ENCODE results near the gene PALD1. TPM values are rescaled to one million over a fixed set of nuclear protein-coding genes. Genes with fewer than 3 reads are reported as not detected.

Gene PALD1
- total and polyA plus RNA-seq, 8 donors: 10.1 to 34.5 (median 24.1) TPM

GRCh38 chr10:70500368-70500767 is 21.8 kb downstream of the PALD1 start:
- no peak for TF ChIP-seq CTCF (IDR thresholded peaks at IDR 0.05)
- H3K4me3 ChIP-seq: no peak overlapping the region
- peak overlapping the region in 1 of 2 donors; percentile 46 for H3K27ac ChIP-seq
- H3K27me3 ChIP-seq: no peaks in the 10 kb centered on the region
- DNase-seq: no peak
- no peaks in the 10 kb centered on the region for H3K9me3 ChIP-seq
- peaks cover 3 to 33% of the 10 kb centered on the region in 2 donors for H3K4me1 ChIP-seq
- no peaks in the 10 kb centered on the region for H3K36me3 ChIP-seq
- ATAC-seq: no peak
- intact Hi-C loops (cut with DNase I): no loop called here

- intact Hi-C loops (cut with DNase I): no loop called here
- peak overlapping the region in 1 of 2 donors; percentile 34 for H3K27ac ChIP-seq
- ATAC-seq: peak; percentile 55
- no peaks in the 10 kb centered on the region for H3K27me3 ChIP-seq
- no peaks in the 10 kb centered on the region for H3K9me3 ChIP-seq
- H3K4me1 ChIP-seq: peaks cover 3 to 33% of the 10 kb centered on the region in 2 donors
- no peaks in the 10 kb centered on the region for H3K36me3 ChIP-seq
- H3K4me3 ChIP-seq: no peak overlapping the region
- peak in 1 of 4 donors; percentile 53 for DNase-seq
- TF ChIP-seq CTCF (IDR thresholded peaks at IDR 0.05): no peak
Measured at GRCh38 chr10:70500812-70501301, 22.3 kb downstream of the PALD1 start.

- TF ChIP-seq CTCF (IDR thresholded peaks at IDR 0.05): no peak
- H3K27ac ChIP-seq: no peak overlapping the region
- no peaks in the 10 kb centered on the region for H3K27me3 ChIP-seq
- H3K4me3 ChIP-seq: no peak overlapping the region
- H3K9me3 ChIP-seq: no peaks in the 10 kb centered on the region
- DNase-seq (no peak), ATAC-seq (no peak)
- H3K4me1 ChIP-seq: peaks cover 3 to 33% of the 10 kb centered on the region in 2 donors
- H3K36me3 ChIP-seq: no peaks in the 10 kb centered on the region
- intact Hi-C loops (cut with DNase I): no loop called here
Measured at GRCh38 chr10:70502406-70502805, 23.8 kb downstream of the PALD1 start.

GRCh38 chr10:70503776-70504175 is 25.2 kb downstream of the PALD1 start:
- Histone ChIP-seq H3K27ac (no peak overlapping the region), H3K27me3 (no peaks in the 10 kb centered on the region), H3K4me3 (no peak overlapping the region), H3K36me3 (no peaks in the 10 kb centered on the region), H3K9me3 (no peaks in the 10 kb centered on the region), H3K4me1 (peaks cover 3 to 36% of the 10 kb centered on the region in 2 donors)
- no peak for ATAC-seq
- no peak for TF ChIP-seq CTCF (IDR thresholded peaks at IDR 0.05)
- no peak for DNase-seq
- intact Hi-C loops (cut with DNase I): no loop called here

GRCh38 chr10:70504521-70505358 is 26.2 kb downstream of the PALD1 start:
- Histone ChIP-seq H3K4me3 (no peak overlapping the region), H3K27me3 (no peaks in the 10 kb centered on the region), H3K9me3 (no peaks in the 10 kb centered on the region), H3K27ac (no peak overlapping the region), H3K4me1 (peaks cover 9 to 36% of the 10 kb centered on the region in 2 donors), H3K36me3 (no peaks in the 10 kb centered on the region)
- intact Hi-C loops (cut with DNase I): no loop called here
- ATAC-seq (no peak), DNase-seq (no peak)
- TF ChIP-seq CTCF (IDR thresholded peaks at IDR 0.05): no peak

Measured in left lung (tissue), 10 donors.